Gastrocnemius medialis (tissue), 4 donors: Measurements from ENCODE around the gene FBXO46.

ENCODE experiments used
- POLR2A ChIP-seq, 2 donors: fragments of 450-650 bp; IDR thresholded peaks; one replicate each; pipeline ENCODE4 v1.6.1; 2017; ENCODE audit warnings: antibody characterized with exemption in 2 of 2, mild to moderate bottlenecking in 2 of 2, moderate library complexity in 2 of 2
- TF ChIP-seq, protein P1 (sequence below), 5 experiments: fragments of 450-650 bp in 3 of 5; fragments of 200-600 bp in 2 of 5; sonication (generic) in 2 of 5; IDR thresholded peaks in 4 of 5; conservative IDR thresholded peaks in 1 of 5; 1 replicate in 4 of 5; 2 replicates in 1 of 5; pipeline ENCODE4 v1.5.1; 2016 to 2019; ENCODE audit warnings: antibody characterized with exemption in 5 of 5, mild to moderate bottlenecking in 3 of 5, moderate library complexity in 3 of 5

DNA sequence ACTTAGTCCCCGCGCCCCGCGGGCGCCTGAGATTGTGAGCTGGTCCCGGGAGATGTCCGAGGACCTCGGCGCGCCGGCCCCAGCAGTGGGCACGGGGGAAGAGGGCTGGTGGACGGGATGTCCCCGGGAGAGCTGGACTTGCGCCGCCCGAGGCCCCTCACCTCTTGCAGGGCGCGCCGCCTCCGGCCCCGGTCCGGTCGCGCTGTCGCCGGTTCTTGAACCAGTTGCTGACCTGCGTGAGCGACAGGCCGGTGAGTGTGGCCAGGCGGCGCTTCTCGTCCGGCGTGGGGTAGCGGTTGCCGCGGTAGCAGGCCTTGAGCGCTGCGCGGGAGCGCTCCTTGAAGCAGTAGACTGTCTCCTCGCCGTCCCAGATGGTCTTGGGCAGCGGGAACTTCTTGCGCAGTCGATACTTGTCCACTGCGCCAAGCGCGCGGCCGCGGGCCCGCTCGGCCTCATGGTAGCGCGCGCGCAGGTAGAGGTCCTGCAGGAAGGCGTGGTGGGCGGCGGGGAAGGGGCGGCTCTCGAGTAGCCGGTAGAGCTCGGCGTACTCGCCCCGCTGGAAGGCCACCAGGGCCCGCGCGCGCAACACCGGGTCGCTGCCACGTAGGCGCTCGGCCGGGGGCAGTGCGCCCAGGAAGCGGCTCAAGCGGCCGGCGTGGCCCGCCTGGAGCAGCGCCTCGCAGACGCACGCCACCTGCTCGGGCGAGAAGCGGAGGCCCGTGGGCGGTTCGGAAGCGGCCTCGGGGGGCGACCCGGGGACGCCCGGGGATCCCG is 37.4 kb upstream of the FBXO46 start:
- TF ChIP-seq, protein P1, sequence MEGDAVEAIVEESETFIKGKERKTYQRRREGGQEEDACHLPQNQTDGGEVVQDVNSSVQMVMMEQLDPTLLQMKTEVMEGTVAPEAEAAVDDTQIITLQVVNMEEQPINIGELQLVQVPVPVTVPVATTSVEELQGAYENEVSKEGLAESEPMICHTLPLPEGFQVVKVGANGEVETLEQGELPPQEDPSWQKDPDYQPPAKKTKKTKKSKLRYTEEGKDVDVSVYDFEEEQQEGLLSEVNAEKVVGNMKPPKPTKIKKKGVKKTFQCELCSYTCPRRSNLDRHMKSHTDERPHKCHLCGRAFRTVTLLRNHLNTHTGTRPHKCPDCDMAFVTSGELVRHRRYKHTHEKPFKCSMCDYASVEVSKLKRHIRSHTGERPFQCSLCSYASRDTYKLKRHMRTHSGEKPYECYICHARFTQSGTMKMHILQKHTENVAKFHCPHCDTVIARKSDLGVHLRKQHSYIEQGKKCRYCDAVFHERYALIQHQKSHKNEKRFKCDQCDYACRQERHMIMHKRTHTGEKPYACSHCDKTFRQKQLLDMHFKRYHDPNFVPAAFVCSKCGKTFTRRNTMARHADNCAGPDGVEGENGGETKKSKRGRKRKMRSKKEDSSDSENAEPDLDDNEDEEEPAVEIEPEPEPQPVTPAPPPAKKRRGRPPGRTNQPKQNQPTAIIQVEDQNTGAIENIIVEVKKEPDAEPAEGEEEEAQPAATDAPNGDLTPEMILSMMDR (IDR thresholded peaks at IDR 0.05 in 4 of 5, conservative IDR thresholded peaks at IDR 0.05 in 1 of 5) = no peak
- peak in 1 of 2 donors; percentile 68 for TF ChIP-seq POLR2A (IDR thresholded peaks at IDR 0.05)
